ENCODE measurements around the gene CMBL. TPM values are rescaled to one million over a fixed set of nuclear protein-coding genes. Genes with fewer than 3 reads are reported as not detected.
A peak's percentile ranks its signal among the peaks of the same experiment; 100 is the strongest.

The CMBL gene
- total RNA-seq, 1 donor from 2014 or later = 24.8 TPM

DNA sequence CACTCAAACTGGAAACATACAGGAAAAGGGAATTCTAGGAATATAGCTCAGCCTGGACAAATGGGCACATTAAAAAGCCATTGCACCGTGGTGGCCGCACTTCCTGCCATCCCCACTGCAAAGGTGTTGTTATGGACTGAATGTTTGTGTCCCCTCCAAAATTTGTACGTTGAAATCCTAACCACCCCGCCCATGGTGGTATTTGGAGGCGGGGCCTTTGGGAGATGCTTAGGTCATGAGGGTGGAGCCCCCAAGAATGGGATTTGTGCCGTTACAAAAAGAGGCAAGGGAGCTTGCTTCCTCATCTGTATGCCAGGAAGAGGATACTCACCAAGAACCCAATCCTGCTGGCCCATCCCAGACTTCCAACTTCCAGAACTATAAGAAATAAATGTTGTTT lies 1.1 kb upstream of the CMBL start:
- no peak for TF ChIP-seq CTCF (IDR thresholded peaks at IDR 0.05; ENCODE audit: unreplicated experiment)
- peaks cover 28% of the 10 kb centered on the region for H3K4me1 Mint-ChIP-seq
- H3K27ac Mint-ChIP-seq = no peak overlapping the region
- peak overlapping the region; percentile 51 for H3K4me3 Mint-ChIP-seq
- H3K27me3 Mint-ChIP-seq (ENCODE audit: low read depth) = no peaks in the 10 kb centered on the region
- H3K9me3 Mint-ChIP-seq = no peaks in the 10 kb centered on the region
- peaks cover 3% of the 10 kb centered on the region for H3K36me3 Mint-ChIP-seq
- DNase-seq (ENCODE audit: low spot score in 2 of 2, unreplicated experiment in 2 of 2) = no peak

DNA sequence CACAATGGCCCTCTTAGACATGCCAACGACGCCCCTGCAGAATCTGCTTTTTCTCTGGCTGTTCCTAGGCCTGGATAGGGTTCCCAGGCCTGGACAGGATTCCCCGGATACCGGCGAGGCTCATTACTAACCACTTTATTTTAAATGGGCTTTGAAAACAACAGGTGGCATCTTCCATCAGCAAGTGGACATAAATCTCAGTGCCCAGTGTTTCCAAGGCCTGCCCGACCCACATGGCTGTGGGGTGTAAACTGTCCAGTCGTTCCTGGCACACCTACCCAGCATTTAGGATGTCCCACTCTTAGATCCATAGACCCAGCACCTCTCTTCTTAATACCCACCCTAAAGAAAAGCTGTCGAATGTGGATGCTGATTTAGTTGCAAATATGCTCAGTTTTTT lies 896 bp downstream of the CMBL start:
- no peaks in the 10 kb centered on the region for H3K9me3 Mint-ChIP-seq
- DNase-seq (ENCODE audit: low spot score in 2 of 2, unreplicated experiment in 2 of 2) = no peak
- peaks cover 27% of the 10 kb centered on the region for H3K4me1 Mint-ChIP-seq
- peak overlapping the region; percentile 95 for H3K27ac Mint-ChIP-seq
- no peak for TF ChIP-seq CTCF (IDR thresholded peaks at IDR 0.05; ENCODE audit: unreplicated experiment)
- peaks cover 7% of the 10 kb centered on the region for H3K36me3 Mint-ChIP-seq
- peak overlapping the region; percentile 89 for H3K4me3 Mint-ChIP-seq
- H3K27me3 Mint-ChIP-seq (ENCODE audit: low read depth) = no peaks in the 10 kb centered on the region

DNA sequence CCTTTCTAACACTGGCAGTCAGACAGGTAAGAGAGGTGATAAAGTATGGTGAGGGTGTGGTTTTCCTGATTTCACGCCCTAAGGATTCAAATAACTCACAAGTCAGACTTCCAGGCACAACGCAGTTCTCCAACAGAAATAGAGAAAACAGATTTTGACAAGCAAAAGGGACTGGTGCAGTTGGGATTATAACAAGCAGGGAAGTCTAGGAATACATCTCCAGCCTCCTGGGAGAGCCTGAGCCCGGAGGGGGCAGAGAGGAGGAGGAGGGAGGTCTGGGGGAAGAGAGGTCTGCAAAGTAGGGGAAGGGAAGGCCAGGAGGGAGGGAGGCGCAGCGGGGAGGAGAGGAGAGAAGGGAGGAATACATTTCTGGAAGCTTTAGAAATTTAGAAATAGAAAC lies 1.6 kb downstream of the CMBL start:
- Mint-ChIP-seq H3K4me1 (peaks cover 24% of the 10 kb centered on the region), H3K4me3 (peak overlapping the region; percentile 89), H3K27me3 (ENCODE audit: low read depth) (no peaks in the 10 kb centered on the region), H3K36me3 (peaks cover 7% of the 10 kb centered on the region), H3K27ac (peak overlapping the region; percentile 57), H3K9me3 (no peaks in the 10 kb centered on the region)
- DNase-seq (ENCODE audit: low spot score in 2 of 2, unreplicated experiment in 2 of 2) = no peak
- no peak for TF ChIP-seq CTCF (IDR thresholded peaks at IDR 0.05; ENCODE audit: unreplicated experiment)

DNA sequence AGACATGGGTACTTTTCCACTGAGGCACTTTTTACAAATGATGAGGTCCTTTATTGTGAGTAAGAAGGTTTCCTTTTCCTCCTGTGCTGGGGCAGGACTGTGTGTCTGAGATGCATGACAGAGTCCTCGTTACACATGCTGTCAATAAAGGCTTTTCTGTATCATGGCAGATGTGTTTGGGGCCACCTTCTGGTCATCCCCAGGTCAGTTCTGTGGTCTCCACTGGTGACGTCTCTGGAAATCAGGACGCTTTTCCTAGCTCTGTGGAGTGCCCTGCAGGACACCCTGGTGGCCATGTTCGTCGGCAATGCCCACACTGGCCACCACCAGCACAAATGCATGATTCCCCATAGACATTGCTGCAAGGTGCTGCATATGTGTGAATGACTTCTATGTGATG lies 2.8 kb downstream of the CMBL start:
- Mint-ChIP-seq H3K4me1 (peaks cover 16% of the 10 kb centered on the region), H3K9me3 (peaks cover 2% of the 10 kb centered on the region), H3K27ac (no peak overlapping the region), H3K4me3 (no peak overlapping the region), H3K27me3 (ENCODE audit: low read depth) (no peaks in the 10 kb centered on the region), H3K36me3 (peaks cover 8% of the 10 kb centered on the region)
- DNase-seq (ENCODE audit: low spot score in 2 of 2, unreplicated experiment in 2 of 2) = no peak
- TF ChIP-seq CTCF (IDR thresholded peaks at IDR 0.05; ENCODE audit: unreplicated experiment) = no peak

DNA sequence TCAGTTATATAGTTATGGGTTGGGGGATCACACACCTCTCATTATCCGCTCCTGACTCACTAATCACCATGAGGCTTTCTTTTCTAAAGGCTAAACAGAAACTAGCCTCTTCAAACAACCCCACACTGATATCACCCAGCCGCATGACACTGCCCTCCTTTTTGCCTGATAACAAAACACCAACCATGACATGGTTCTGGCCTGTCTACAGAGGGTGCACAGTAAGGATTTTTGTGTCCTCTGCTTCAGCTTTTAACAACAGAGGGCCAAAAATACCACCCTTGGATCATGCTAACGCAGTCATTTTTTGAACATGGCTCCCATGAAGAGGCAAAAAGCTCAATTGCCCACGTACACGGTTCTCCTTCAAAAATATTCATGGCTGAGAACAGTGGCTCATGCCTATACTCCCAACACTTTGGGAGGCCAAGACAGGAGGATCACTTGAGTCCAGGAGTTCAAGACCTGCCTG lies 4.0 kb downstream of the CMBL start:
- H3K4me3 Mint-ChIP-seq = no peak overlapping the region
- no peaks in the 10 kb centered on the region for H3K27me3 Mint-ChIP-seq (ENCODE audit: low read depth)
- no peak overlapping the region for H3K27ac Mint-ChIP-seq
- TF ChIP-seq CTCF (IDR thresholded peaks at IDR 0.05; ENCODE audit: unreplicated experiment) = no peak
- no peak for DNase-seq (ENCODE audit: low spot score in 2 of 2, unreplicated experiment in 2 of 2)
- peaks cover 16% of the 10 kb centered on the region for H3K4me1 Mint-ChIP-seq
- peaks cover 5% of the 10 kb centered on the region for H3K9me3 Mint-ChIP-seq
- peaks cover 16% of the 10 kb centered on the region for H3K36me3 Mint-ChIP-seq

GRCh38 chr5:10303201-10303600 lies 4.5 kb downstream of the CMBL start:
- Mint-ChIP-seq H3K27me3 (ENCODE audit: low read depth) (no peaks in the 10 kb centered on the region), H3K9me3 (peaks cover 5% of the 10 kb centered on the region), H3K27ac (no peak overlapping the region), H3K36me3 (peaks cover 18% of the 10 kb centered on the region), H3K4me1 (peaks cover 16% of the 10 kb centered on the region), H3K4me3 (no peak overlapping the region)
- no peak for DNase-seq (ENCODE audit: low spot score in 2 of 2, unreplicated experiment in 2 of 2)
- no peak for TF ChIP-seq CTCF (IDR thresholded peaks at IDR 0.05; ENCODE audit: unreplicated experiment)

Data from mesothelial cell of epicardium (in vitro differentiated cells).